Measurements from ENCODE around the gene POPDC3. TPM values are rescaled to one million over a fixed set of nuclear protein-coding genes. Genes with fewer than 3 reads are reported as not detected.

Gene POPDC3
- polyA plus RNA-seq, 10 donors, result 47.4 to 94.8 (median 63.8) TPM

Other genes starting within 250 kb of the POPDC3 start
- gene LIN28B, start 222.9 kb downstream of the POPDC3 start, polyA plus RNA-seq (ENCODE audit: insufficient read length in 10 of 10), result under 1 TPM in 9 of 10 donors, not detected in 1; 0.06 to 0.23 (median 0.11) TPM
- gene PREP, start 223.1 kb upstream of the POPDC3 start, polyA plus RNA-seq (ENCODE audit: insufficient read length in 10 of 10), result 10 to 100 TPM; 32.7 to 47.4 (median 37.7) TPM

Measured in muscle of back (tissue), 10 donors.